ENCODE data around the gene TMOD2. TPM values are rescaled to one million over a fixed set of nuclear protein-coding genes. Genes with fewer than 3 reads are reported as not detected.
A peak's percentile ranks its signal among the peaks of the same experiment; 100 is the strongest.

Gene TMOD2
- total RNA-seq, 3 donors from 2014 or later: 3.7 to 3.9 (median 3.8) TPM

GRCh38 chr15:51838270-51838669, 86.9 kb downstream of the TMOD2 start:
- peaks cover 94% of the 10 kb centered on the region for H3K4me1 Mint-ChIP-seq (ENCODE audit: low read depth)
- DNase-seq (no peak), ATAC-seq (no peak)
- no peaks in the 10 kb centered on the region for H3K27me3 Mint-ChIP-seq (ENCODE audit: low read depth)
- peaks cover 8% of the 10 kb centered on the region for H3K36me3 Mint-ChIP-seq (ENCODE audit: insufficient read depth)
- H3K9me3 Mint-ChIP-seq: no peaks in the 10 kb centered on the region
- peak overlapping the region; percentile 60 for H3K4me3 Mint-ChIP-seq

- ATAC-seq: no peak
- H3K36me3 Mint-ChIP-seq (ENCODE audit: insufficient read depth): peaks cover 13% of the 10 kb centered on the region
- H3K9me3 Mint-ChIP-seq: no peaks in the 10 kb centered on the region
- no peak overlapping the region for H3K4me3 Mint-ChIP-seq
- no peak for DNase-seq
- H3K27me3 Mint-ChIP-seq (ENCODE audit: low read depth): no peaks in the 10 kb centered on the region
- peaks cover 86% of the 10 kb centered on the region for H3K4me1 Mint-ChIP-seq (ENCODE audit: low read depth)
Measured at GRCh38 chr15:51840692-51841091, 89.3 kb downstream of the TMOD2 start.

DNA sequence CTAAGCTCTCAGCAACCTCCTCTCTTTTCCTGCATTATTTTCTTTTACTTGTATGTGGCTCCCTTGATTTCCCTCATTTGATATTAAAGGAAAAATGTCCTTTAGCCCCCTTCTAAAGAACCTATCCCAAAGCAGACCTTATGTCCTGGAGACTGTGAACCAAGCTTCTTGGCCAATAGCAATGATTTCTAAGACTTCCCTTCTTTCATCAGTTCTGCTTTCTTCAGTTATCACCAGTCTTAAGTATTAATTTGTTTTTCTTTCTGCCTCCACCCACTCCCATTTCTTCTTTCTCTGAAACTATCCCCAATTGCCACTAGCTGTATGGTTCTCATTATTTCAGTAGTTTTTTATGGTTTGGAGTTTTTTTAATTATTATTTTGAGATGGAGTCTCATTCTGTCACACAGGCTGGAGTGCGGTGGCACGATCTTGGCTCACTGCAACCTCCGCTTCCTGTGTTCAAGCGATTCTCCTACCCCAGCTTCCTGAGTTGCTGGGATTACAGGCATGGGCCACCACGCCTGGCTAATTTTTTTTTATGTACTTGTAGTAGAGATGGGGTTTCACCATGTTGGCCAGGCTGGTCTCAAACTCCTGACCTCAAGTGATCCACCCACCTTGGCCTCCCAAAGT, 90.1 kb downstream of the TMOD2 start:
- peaks cover 13% of the 10 kb centered on the region for H3K36me3 Mint-ChIP-seq (ENCODE audit: insufficient read depth)
- ATAC-seq (no peak), DNase-seq (no peak)
- H3K9me3 Mint-ChIP-seq: no peaks in the 10 kb centered on the region
- peak overlapping the region; percentile 0 for H3K4me3 Mint-ChIP-seq
- peaks cover 84% of the 10 kb centered on the region for H3K4me1 Mint-ChIP-seq (ENCODE audit: low read depth)
- H3K27me3 Mint-ChIP-seq (ENCODE audit: low read depth): no peaks in the 10 kb centered on the region

DNA sequence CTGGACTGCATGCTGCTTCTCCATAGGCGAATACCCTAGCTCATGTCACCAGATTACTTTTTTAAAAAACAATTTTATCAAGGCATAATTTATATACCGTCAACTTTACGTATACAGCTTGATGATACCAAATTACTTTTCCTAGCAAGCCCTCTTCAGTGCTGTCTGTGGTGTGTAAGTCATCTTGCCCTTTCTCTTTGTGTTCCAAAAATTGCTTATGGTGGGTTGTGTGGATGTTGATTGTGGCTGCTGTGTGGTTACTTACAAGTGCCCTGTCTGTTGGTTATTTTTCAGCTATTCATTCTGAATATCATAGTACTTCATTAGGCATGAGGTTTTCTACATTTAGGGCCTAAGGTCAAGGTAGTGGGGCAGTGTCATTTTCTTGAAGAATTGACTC, 90.9 kb downstream of the TMOD2 start:
- H3K36me3 Mint-ChIP-seq (ENCODE audit: insufficient read depth): peaks cover 14% of the 10 kb centered on the region
- H3K9me3 Mint-ChIP-seq: no peaks in the 10 kb centered on the region
- H3K4me3 Mint-ChIP-seq: no peak overlapping the region

DNA sequence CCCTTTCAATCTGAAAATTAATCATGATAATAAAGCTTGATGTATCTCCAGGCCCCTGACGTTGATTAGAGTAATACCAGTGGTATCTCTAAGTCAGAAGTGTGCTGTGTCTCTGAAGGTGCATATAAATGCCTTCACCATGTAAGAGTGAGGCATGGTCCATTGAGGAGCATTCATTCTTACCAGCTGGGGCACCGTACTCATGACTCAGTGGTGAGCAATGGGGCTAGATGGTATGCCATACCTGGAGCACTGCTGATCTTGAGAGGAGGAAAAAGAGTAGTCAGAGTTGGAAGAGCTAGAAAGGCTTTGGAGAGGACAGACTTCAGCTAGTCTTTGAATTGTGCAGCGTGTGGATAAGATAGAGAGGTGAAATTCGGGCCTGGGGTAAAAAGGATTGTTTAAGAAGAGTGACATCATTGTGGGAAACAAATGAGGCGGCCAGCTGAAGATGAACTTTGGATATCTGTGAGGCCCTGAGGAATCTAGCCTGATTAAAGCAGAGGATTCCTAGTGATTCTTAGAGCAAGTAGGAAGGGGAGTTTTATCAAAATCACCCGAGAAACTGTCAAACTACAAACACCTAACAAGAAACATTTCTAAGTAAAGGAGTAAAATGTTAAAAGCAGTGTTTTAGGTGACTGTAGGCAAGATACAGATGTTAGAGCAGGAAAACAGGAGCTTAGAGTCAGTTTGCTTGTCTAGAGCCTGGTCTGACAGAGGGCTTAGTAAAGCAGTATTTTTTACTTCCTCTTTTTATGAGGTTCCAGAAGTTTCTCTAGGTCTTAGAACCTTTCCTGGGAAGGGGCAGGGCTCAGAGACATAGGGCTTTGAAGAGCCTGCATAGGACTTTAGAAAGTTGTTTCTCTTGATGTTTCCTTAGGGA, 91.7 kb downstream of the TMOD2 start:
- Mint-ChIP-seq H3K4me3 (no peak overlapping the region), H3K9me3 (no peaks in the 10 kb centered on the region), H3K27me3 (ENCODE audit: low read depth) (no peaks in the 10 kb centered on the region), H3K4me1 (ENCODE audit: low read depth) (peaks cover 81% of the 10 kb centered on the region), H3K36me3 (ENCODE audit: insufficient read depth) (peaks cover 14% of the 10 kb centered on the region)
- peak; percentile 66 to 75 for ATAC-seq
- DNase-seq: peak; percentile 7

More for the DNA sequence above, 90.9 kb downstream of the TMOD2 start:
- ATAC-seq (no peak), DNase-seq (no peak)
- H3K27me3 Mint-ChIP-seq (ENCODE audit: low read depth): no peaks in the 10 kb centered on the region
- peaks cover 85% of the 10 kb centered on the region for H3K4me1 Mint-ChIP-seq (ENCODE audit: low read depth)

DNA sequence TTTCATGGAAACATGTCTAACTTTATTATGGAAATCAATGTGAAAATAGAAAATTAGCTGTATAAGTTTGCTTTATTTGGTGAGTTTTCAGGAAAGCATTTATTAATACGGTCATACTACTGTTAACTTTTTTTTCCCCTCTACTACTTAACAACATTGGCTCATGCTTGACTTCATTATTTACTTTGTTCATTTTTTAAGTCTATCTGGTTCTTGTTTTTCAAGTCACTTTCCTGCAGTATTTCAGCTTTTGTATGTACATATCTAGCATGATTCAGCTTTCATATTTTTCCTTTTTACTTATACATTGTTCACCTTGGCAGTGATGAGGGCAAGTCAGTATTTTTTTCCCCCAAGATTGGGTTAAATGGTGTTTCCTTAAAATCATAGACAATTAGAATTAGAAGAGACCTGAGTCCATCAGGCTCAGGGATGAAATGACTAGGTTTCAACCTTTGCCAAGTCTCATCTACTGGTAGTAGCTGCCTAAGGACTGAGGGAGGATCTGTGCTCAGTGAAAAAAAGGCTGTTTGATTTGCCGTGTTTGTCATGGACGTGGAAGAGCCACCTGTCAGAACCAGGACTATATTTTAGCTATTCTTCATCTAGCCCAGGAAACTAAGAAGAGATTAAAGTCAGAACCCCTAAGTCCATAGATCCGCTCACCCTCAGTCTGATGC, 93.5 kb downstream of the TMOD2 start:
- Mint-ChIP-seq H3K4me1 (ENCODE audit: low read depth) (peaks cover 79% of the 10 kb centered on the region), H3K9me3 (no peaks in the 10 kb centered on the region), H3K27me3 (ENCODE audit: low read depth) (no peaks in the 10 kb centered on the region), H3K4me3 (no peak overlapping the region), H3K36me3 (ENCODE audit: insufficient read depth) (peaks cover 20% of the 10 kb centered on the region)
- ATAC-seq (no peak), DNase-seq (no peak)

DNA sequence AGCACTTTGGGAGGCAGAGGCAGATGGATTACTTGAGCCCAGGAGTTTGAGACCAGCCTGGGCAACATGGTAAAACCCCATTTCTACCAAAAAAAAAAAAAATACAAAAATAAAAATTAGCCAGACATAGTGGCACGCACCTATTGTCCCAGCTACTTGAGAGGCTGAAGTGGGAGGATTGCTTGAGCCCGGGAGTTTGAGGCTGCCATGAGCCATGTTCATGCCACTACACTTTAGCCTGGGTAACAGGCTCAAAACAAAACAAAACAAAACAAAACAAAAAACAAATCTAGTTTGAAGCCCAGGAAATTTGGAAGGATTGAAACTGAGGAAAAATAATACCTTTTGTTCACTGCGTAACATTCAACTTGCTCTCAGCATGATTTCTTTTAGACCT, 94.7 kb downstream of the TMOD2 start:
- ATAC-seq: no peak
- no peak for DNase-seq
- no peak overlapping the region for H3K4me3 Mint-ChIP-seq

GRCh38 chr15:51846463-51847230, 95.2 kb downstream of the TMOD2 start:
- Mint-ChIP-seq H3K4me3 (no peak overlapping the region), H3K27me3 (ENCODE audit: low read depth) (no peaks in the 10 kb centered on the region), H3K9me3 (no peaks in the 10 kb centered on the region), H3K4me1 (ENCODE audit: low read depth) (peaks cover 74% of the 10 kb centered on the region), H3K36me3 (ENCODE audit: insufficient read depth) (peaks cover 20% of the 10 kb centered on the region)
- DNase-seq (no peak), ATAC-seq (peak; percentile 36 to 42)

More for the DNA sequence above, 94.7 kb downstream of the TMOD2 start:
- H3K4me1 Mint-ChIP-seq (ENCODE audit: low read depth): peaks cover 79% of the 10 kb centered on the region
- H3K27me3 Mint-ChIP-seq (ENCODE audit: low read depth): no peaks in the 10 kb centered on the region
- H3K36me3 Mint-ChIP-seq (ENCODE audit: insufficient read depth): peaks cover 20% of the 10 kb centered on the region
- H3K9me3 Mint-ChIP-seq: no peaks in the 10 kb centered on the region

- no peaks in the 10 kb centered on the region for H3K27me3 Mint-ChIP-seq (ENCODE audit: low read depth)
- H3K4me1 Mint-ChIP-seq (ENCODE audit: low read depth): peaks cover 73% of the 10 kb centered on the region
- DNase-seq (no peak), ATAC-seq (no peak)
- H3K4me3 Mint-ChIP-seq: no peak overlapping the region
- no peaks in the 10 kb centered on the region for H3K9me3 Mint-ChIP-seq
- peaks cover 25% of the 10 kb centered on the region for H3K36me3 Mint-ChIP-seq (ENCODE audit: insufficient read depth)
Measured at GRCh38 chr15:51848811-51849210, 97.4 kb downstream of the TMOD2 start.

- no peaks in the 10 kb centered on the region for H3K9me3 Mint-ChIP-seq
- H3K36me3 Mint-ChIP-seq (ENCODE audit: insufficient read depth): peaks cover 24% of the 10 kb centered on the region
- H3K4me1 Mint-ChIP-seq (ENCODE audit: low read depth): peaks cover 75% of the 10 kb centered on the region
- ATAC-seq: no peak
- no peak overlapping the region for H3K4me3 Mint-ChIP-seq
- DNase-seq: no peak
- H3K27me3 Mint-ChIP-seq (ENCODE audit: low read depth): no peaks in the 10 kb centered on the region
Measured at GRCh38 chr15:51849860-51850259, 98.5 kb downstream of the TMOD2 start.

GRCh38 chr15:51853998-51854397, 102.6 kb downstream of the TMOD2 start:
- no peak for DNase-seq
- H3K9me3 Mint-ChIP-seq: no peaks in the 10 kb centered on the region
- ATAC-seq: no peak
- H3K27me3 Mint-ChIP-seq (ENCODE audit: low read depth): no peaks in the 10 kb centered on the region
- peaks cover 19% of the 10 kb centered on the region for H3K36me3 Mint-ChIP-seq (ENCODE audit: insufficient read depth)
- peaks cover 61% of the 10 kb centered on the region for H3K4me1 Mint-ChIP-seq (ENCODE audit: low read depth)
- no peak overlapping the region for H3K4me3 Mint-ChIP-seq

DNA sequence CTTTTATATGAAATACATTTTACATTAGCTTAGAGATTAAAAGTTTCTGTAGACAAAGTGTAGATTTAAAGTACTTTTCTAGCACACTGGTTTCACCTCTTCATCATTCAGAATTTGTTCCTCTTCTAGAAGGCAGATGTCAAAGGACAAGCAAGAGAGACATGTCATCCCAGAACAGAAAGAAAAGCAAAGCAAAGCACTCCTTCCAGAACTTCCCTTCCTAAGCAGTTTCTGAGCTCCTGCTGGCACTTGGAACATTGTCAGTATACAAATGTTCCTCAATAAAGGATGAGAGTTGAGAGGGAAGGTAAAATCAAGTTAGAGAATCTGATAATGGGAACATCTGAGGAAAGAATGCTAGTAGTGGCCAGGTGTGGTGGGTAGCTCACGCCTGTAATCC, 104.2 kb downstream of the TMOD2 start:
- no peak overlapping the region for H3K4me3 Mint-ChIP-seq
- H3K9me3 Mint-ChIP-seq: no peaks in the 10 kb centered on the region
- H3K36me3 Mint-ChIP-seq (ENCODE audit: insufficient read depth): peaks cover 22% of the 10 kb centered on the region
- peaks cover 60% of the 10 kb centered on the region for H3K4me1 Mint-ChIP-seq (ENCODE audit: low read depth)
- H3K27me3 Mint-ChIP-seq (ENCODE audit: low read depth): no peaks in the 10 kb centered on the region
- DNase-seq: no peak
- no peak for ATAC-seq

DNA sequence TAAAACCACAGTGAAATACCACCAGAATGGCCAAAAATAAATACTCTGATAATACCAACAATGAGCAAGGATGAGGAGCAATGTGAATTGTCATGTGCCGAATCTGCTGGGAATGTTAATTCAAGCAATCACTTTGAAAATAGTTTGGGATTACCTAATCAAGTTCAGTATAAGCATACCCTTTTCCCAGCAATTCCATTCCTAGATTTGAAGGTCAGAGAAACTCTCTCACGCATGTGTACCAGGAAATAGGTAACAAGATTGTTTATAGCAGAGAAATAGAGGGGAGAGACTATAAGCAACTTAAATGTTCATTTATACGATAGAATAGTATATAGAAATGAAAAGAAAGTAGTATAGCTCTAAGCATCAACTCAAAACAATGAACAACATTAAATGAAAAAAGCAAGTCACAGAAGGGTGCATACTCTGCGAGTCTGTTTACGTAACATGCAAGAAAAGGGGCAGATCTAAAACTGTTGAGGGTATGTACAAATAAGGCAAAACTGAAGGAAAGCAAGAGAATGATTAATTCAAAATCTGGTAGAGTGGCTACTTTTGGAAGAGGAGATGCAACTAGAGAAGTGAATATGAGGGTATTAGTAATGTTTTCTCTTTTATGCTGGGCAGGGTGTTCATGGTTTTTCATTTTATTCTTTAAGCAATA, 105.5 kb downstream of the TMOD2 start:
- Mint-ChIP-seq H3K4me3 (no peak overlapping the region), H3K36me3 (ENCODE audit: insufficient read depth) (peaks cover 17% of the 10 kb centered on the region), H3K27me3 (ENCODE audit: low read depth) (no peaks in the 10 kb centered on the region), H3K4me1 (ENCODE audit: low read depth) (peaks cover 64% of the 10 kb centered on the region), H3K9me3 (no peaks in the 10 kb centered on the region)
- no peak for ATAC-seq
- no peak for DNase-seq

Measured in activated T-cell treated with anti-CD3 and anti-CD28 coated beads, Interleukin-2, amount 50 U/mL, for 4 hours (primary cell).